HG02870 (cell line): ENCODE results near the gene UNC5B.
"Not testable (repeated sequence)": the region's sequence is repeated elsewhere in the genome, so short reads cannot be mapped to it uniquely, and the experiment has no call there.

ENCODE experiments used
- ATAC-seq: cut with Tn5 transposase; IDR thresholded peaks from one replicate; pipeline ENCODE4 v1.9.1; 2021; ENCODE audit warnings: mild to moderate bottlenecking, moderate library complexity; ENCODE audit not compliant: unreplicated experiment

UNC5B gene

GRCh38 chr10:71294091-71294561 lies 81.8 kb downstream of the UNC5B start:
- no peak for ATAC-seq

DNA sequence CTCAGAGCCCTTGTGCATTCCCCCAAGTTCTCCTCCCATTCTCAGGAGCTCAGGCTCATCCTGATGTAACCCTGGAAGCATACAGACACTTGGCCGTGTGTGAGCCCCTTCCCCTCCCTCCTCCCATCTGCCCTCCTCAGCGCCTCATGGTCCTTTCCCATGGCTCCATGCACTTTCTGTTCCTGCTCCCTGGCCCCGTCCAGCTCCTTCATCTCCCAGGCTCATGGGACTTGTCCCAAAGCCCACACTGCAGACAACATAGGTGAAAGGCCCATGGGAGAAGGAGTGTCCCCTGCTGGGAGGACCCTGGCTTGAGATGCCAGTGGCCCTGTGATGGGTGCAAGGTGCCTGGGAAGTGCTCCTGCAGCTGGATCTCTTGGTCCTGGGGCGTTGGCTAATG lies 82.5 kb downstream of the UNC5B start:
- ATAC-seq, result no peak

GRCh38 chr10:71295641-71296040 lies 83.3 kb downstream of the UNC5B start:
- ATAC-seq, result no peak

GRCh38 chr10:71296086-71296485 lies 83.7 kb downstream of the UNC5B start:
- no peak for ATAC-seq

DNA sequence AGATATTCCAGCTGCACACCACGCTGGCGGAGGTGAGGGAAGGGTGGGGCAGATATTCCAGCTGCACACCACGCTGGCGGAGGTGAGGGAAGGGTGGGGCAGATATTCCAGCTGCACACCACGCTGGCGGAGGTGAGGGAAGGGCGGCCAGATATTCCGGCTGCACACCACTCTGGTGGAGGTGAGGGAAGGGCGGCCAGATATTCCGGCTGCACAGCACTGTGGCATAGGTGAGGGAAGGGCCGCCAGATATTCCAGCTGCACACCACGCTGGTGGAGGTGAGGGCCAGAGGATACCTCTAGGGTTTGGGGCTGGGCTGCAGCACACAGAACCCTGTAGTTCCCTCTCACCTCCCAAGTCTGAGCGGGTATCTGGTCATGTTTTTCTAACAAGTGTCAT lies 84.4 kb downstream of the UNC5B start:
- not testable (repeated sequence) for ATAC-seq

- no peak for ATAC-seq
Observed at GRCh38 chr10:71297343-71297742, 85.0 kb downstream of the UNC5B start.

GRCh38 chr10:71299071-71299785 lies 86.9 kb downstream of the UNC5B start:
- no peak for ATAC-seq

GRCh38 chr10:71300555-71301370 lies 88.4 kb downstream of the UNC5B start:
- ATAC-seq, result no peak

DNA sequence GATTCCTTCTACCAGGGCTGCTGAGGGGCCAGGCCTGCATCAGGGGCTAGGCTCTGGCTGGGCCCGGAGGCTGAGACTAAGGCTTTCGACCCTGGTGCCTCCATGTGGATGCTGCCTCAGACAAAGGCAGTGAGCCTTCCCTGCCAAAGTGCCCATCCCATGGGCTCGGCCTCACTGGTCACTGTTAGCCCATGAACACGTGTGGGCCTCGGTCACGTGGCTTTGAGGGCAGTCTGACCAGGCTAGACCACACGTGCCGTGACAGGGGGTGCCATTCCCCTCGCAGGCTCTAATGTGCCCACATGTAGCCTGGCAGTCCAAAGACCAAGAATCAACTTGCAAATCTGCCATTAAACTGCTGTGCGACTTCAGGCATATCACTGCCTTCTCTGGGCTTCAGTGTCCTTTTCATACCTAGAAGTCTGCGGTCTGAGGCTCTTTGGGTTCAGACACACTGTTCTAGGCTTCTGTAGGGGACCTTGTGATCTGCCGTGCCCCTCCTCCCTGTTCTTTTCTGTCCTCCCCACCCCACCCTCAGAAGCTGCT lies 89.1 kb downstream of the UNC5B start:
- no peak for ATAC-seq

- no peak for ATAC-seq
Observed at GRCh38 chr10:71302451-71302850, 90.1 kb downstream of the UNC5B start.

GRCh38 chr10:71302874-71303568 lies 90.7 kb downstream of the UNC5B start:
- ATAC-seq, result no peak

GRCh38 chr10:71303569-71303907 lies 91.2 kb downstream of the UNC5B start:
- no peak for ATAC-seq

GRCh38 chr10:71304914-71305313 lies 92.5 kb downstream of the UNC5B start:
- no peak for ATAC-seq

- ATAC-seq, result no peak
Observed at GRCh38 chr10:71306979-71307378, 94.6 kb downstream of the UNC5B start.

DNA sequence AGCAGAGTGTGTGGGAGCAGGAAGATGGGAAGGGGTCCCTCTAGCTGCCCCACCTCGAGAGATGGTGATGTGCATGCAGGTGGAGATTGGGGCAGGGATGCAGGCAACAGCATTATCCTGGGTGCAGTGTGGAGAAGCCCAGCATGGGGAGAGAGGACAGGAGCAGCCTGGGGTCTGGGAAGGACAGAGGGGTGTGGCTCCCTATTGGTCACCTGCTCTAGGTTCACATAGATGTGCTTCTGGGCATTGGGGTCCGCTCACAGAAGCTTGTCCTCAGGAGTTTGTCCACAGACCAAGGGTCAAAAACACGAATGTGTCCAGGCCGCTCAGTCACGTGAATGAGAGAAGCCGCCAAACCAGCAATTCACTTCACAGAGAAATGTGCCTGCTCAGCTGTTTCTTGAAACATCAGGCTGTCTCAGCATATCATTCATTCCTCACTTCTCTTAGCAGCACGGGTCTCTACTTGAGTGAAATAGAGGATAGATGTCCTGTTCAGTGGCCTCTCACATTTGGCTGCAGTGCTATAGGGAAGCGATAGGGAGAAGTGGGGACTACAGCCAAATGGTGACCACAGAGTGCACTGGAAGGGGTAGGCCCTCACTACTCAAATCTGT lies 95.2 kb downstream of the UNC5B start:
- no peak for ATAC-seq

DNA sequence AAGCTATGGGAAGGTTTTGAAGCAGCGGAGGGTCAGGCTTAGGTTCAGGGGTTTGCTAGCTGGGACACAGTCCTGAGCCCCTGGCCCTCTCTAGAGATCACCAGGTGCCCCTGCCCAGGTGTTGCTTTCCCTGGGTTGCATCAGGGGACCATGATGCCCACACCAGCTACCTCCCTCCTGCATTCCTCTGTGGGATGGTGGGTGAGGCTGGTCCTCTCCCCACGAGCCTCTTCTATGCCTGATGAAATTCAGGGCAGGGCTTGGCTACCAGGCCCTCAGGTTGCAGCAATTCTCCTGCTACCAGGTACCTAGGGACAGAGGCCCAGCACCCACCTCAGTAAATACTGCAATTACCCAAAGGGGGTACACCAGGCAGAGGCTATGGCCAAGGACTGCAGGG lies 95.9 kb downstream of the UNC5B start:
- ATAC-seq, result no peak

DNA sequence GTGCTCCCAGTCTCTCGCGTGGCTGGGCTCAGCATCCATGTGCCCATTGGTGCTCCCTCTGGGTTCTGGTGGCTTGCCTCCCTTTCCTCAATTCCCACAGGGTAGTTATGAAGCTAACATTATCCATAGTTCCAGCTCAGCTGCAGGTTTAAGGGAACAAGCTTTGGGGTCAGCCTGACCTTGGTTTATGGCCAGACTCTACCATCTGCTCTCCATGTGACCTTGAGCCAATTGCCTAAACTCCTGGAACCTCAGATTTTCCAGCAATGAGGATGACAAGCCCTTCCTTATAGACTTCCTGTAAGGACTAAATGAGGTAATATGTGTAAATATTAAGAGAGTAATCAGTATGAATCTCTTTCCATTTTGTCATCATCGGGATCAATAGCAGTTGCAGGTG lies 96.6 kb downstream of the UNC5B start:
- ATAC-seq, result no peak

DNA sequence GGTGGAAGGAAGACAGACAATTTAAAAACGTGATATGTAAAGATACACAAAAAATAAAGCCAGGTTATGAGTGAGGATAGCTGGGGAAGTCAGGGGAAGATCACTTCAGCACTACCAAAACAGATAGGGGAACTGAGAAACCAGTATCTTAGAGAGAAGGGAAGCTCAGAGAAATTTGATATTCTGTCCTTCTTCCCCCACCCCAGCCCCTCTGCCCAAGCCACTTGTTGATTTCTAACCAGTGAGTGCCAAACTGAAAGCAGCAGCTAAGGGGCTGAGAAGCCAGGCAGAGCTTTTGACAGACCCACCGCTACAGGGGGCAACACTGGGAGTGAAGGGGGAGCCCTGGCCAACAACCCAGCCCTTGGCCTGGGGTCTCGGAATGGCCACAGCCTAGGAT lies 97.5 kb downstream of the UNC5B start:
- no peak for ATAC-seq

GRCh38 chr10:71312220-71312619 lies 99.8 kb downstream of the UNC5B start:
- ATAC-seq, result no peak

DNA sequence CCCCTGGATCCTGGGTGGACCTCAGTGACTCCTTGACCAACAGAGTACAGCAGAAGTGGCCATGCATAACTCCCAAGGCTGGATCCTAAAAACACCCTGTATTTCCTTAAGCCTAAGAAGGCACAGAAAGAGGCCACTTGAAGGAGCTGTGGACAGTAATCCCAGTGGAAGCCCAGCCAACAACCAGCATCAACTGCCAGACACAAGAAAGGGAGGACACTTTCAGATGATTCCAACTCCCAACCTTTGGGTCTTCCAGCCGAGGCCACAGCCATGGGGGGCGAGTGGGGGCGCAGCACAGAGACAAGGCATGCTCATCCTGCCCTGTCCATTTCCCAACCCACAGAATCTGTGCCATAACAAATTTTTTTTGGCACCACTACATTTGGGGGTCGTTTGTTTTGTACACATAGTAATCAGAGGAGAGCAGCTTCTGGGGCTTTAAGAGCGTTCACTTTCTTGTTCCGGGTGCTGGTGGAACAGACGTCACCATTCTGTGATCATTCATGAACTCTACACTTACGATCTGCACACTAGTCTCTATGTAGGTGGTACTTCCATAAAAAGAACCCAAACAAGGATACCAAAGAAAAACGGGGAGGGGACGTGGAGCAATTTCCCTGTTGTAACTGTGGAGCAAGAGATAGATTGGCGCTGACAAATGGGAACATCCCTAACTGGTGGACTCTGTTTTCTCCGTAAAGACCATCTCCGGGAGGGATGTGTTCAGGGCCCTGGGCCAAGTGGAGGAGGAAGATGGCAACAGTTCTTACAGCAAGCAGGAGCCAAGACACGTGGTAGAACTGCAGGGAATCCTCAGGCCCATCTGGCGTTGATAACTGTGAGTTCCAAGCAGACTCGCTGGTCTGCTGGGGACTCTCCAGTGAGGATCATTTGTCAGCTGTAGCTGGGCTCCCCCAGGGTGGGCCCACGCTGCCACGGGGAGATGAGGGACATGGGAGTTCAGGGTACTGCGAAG lies 100.7 kb downstream of the UNC5B start:
- no peak for ATAC-seq
